Progenitor cell of endocrine pancreas (in vitro differentiated cells): Measurements from ENCODE around the gene CDH11. TPM values are rescaled to one million over a fixed set of nuclear protein-coding genes. Genes with fewer than 3 reads are reported as not detected.

Experiments
- DNase-seq: peaks from one replicate; pipeline ENCODE4 v3.0.0; 2021; ENCODE audit warnings: low spot score; ENCODE audit not compliant: unreplicated experiment
- H3K27ac Mint-ChIP-seq: 2 replicates; pipeline ENCODE4 v1.8.0; 2021; ENCODE audit warnings: mild to moderate bottlenecking, moderate library complexity, mixed read lengths
- H3K27me3 Mint-ChIP-seq: 2 replicates; pipeline ENCODE4 v1.8.0; 2021; ENCODE audit warnings: mixed read lengths
- H3K36me3 Mint-ChIP-seq: 2 replicates; pipeline ENCODE4 v1.8.0; 2022; ENCODE audit warnings: mixed read lengths; ENCODE audit not compliant: insufficient read depth
- H3K4me1 Mint-ChIP-seq: 2 replicates; pipeline ENCODE4 v1.8.0; 2021; ENCODE audit warnings: low read depth, mixed read lengths
- H3K4me3 Mint-ChIP-seq: 2 replicates; pipeline ENCODE4 v1.8.0; 2021; ENCODE audit warnings: low read depth, mild to moderate bottlenecking, moderate library complexity, mixed read lengths
- H3K9me3 Mint-ChIP-seq: 2 replicates; pipeline ENCODE4 v1.8.0; 2021; ENCODE audit warnings: low read depth, mixed read lengths
- total RNA-seq: library from RNA; stranded (reverse); gene quantifications from 2 replicates; pipeline ENCODE4 v1.2.1, GENCODE V29; 2021
- TF ChIP-seq, protein P1 (sequence below): fragments of 200-600 bp; sonication (generic); IDR thresholded peaks from one replicate; pipeline ENCODE4 v1.5.0; 2021; ENCODE audit warnings: antibody characterized with exemption, mild to moderate bottlenecking; ENCODE audit not compliant: unreplicated experiment

Gene CDH11
- total RNA-seq, 1 donor from 2014 or later: 6.0 TPM

DNA sequence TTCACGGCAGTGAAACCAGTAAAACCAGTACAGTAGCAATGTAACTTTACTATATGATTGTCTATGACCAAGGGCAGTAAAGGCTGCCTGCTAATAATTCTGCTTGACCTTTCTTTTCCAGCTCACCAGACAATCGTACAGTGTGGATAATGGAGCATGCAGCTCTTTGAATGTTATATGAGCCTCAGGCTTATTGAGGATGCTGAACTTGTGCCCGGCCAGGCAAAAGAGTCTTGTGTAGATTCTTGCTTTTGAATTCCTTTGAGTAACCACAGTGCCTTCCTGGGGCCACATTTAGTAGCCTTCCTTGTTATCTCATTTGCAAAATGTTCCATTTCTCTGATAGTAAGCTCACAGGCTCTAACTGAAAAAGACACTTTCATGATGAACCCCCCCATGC is 131.8 kb downstream of the CDH11 start:
- TF ChIP-seq, protein P1, sequence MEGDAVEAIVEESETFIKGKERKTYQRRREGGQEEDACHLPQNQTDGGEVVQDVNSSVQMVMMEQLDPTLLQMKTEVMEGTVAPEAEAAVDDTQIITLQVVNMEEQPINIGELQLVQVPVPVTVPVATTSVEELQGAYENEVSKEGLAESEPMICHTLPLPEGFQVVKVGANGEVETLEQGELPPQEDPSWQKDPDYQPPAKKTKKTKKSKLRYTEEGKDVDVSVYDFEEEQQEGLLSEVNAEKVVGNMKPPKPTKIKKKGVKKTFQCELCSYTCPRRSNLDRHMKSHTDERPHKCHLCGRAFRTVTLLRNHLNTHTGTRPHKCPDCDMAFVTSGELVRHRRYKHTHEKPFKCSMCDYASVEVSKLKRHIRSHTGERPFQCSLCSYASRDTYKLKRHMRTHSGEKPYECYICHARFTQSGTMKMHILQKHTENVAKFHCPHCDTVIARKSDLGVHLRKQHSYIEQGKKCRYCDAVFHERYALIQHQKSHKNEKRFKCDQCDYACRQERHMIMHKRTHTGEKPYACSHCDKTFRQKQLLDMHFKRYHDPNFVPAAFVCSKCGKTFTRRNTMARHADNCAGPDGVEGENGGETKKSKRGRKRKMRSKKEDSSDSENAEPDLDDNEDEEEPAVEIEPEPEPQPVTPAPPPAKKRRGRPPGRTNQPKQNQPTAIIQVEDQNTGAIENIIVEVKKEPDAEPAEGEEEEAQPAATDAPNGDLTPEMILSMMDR: no peak
- Mint-ChIP-seq H3K9me3 (no peaks in the 10 kb centered on the region), H3K27ac (no peak overlapping the region), H3K4me1 (no peaks in the 10 kb centered on the region), H3K36me3 (no peaks in the 10 kb centered on the region), H3K27me3 (no peaks in the 10 kb centered on the region), H3K4me3 (no peak overlapping the region)
- DNase-seq: no peak

DNA sequence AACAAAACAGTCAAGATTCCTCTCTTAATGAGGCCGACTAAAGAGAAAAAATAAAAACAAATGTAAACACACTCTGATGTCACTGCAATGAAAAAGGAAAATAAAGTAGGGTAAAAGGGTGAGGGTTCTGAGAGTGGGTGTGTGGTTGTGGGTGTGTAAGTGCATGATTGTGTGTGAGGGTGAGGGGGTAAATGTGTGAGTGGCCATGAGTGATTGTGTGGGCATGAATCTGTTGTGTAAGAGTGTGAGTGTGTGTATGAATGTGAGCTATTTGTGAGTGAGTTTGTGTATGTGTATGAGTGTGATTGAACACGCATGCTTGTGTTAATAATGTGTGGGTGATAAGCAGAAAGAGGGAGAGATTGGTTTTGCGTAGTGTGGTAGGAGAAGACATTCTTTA is 132.8 kb downstream of the CDH11 start:
- Mint-ChIP-seq H3K27ac (no peak overlapping the region), H3K36me3 (no peaks in the 10 kb centered on the region), H3K9me3 (no peaks in the 10 kb centered on the region), H3K27me3 (no peaks in the 10 kb centered on the region), H3K4me1 (no peaks in the 10 kb centered on the region), H3K4me3 (no peak overlapping the region)
- TF ChIP-seq, protein P1: no peak
- no peak for DNase-seq

DNA sequence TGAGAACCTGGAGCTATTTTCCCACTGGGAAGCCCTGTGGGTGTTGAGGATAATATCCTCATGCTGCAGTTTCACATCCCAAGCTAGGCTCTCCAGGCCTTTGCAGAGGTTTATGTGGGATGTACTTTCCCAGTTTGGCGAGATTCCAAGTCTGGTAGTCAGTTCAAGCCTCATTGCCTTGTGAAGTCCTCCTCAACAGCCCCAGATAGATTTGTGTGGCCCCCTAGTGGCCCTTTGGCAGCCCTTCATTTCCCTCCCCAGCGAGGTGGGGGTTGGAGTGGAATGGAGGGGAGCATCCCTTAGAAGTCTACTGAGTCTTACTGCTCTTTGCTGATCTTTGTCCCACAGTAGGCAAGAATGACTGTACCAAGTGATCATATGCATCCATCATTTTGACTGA is 137.9 kb downstream of the CDH11 start:
- H3K27me3 Mint-ChIP-seq: no peaks in the 10 kb centered on the region
- TF ChIP-seq, protein P1: peak; percentile 47
- no peak overlapping the region for H3K4me3 Mint-ChIP-seq
- no peaks in the 10 kb centered on the region for H3K9me3 Mint-ChIP-seq
- DNase-seq: no peak
- H3K4me1 Mint-ChIP-seq: peaks cover 4% of the 10 kb centered on the region
- H3K36me3 Mint-ChIP-seq: no peaks in the 10 kb centered on the region
- no peak overlapping the region for H3K27ac Mint-ChIP-seq

DNA sequence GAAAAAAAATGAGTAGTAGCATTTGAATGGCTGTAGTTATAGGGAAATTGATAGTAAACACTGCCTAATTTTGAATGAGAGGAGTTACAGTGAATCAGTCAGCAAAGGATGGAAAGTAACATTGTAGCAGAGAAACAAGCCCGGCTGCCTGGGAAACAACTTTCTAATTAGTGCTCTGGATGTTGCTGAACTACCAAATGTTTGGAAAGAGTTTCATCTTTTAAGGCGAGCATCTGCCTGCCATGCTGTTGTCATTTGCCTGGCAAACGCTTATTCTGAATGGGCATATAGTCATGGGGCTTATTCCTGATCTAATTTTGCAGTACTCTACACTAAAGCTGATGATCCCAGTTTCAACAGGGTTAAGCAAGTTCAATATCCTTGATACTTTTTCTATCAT is 138.6 kb downstream of the CDH11 start:
- TF ChIP-seq, protein P1: no peak
- Mint-ChIP-seq H3K36me3 (no peaks in the 10 kb centered on the region), H3K27ac (no peak overlapping the region), H3K4me3 (no peak overlapping the region), H3K4me1 (peaks cover 4% of the 10 kb centered on the region), H3K9me3 (no peaks in the 10 kb centered on the region), H3K27me3 (no peaks in the 10 kb centered on the region)
- no peak for DNase-seq

DNA sequence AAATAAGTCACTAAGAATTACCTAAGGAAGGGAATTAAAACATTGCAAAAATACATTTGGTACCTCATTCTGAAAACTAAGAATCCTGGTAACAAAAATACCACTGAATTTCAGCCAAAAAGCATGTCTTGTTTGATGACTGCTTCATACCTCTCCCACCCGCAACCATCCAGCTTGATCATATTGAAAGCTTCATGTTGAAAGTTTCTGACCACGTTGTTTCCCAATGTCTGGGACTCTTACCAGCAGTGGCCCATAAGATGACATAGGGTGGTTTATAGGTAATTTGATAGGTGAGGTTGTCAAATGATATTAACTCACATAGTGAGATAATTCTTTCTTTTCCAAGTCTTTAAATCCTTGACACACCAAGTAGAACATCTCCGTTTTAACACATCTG is 139.3 kb downstream of the CDH11 start:
- H3K4me3 Mint-ChIP-seq: no peak overlapping the region
- no peak for DNase-seq
- TF ChIP-seq, protein P1: no peak

More for the DNA sequence above, 139.3 kb downstream of the CDH11 start:
- peaks cover 4% of the 10 kb centered on the region for H3K4me1 Mint-ChIP-seq
- no peaks in the 10 kb centered on the region for H3K27me3 Mint-ChIP-seq
- no peaks in the 10 kb centered on the region for H3K9me3 Mint-ChIP-seq
- H3K27ac Mint-ChIP-seq: no peak overlapping the region
- H3K36me3 Mint-ChIP-seq: no peaks in the 10 kb centered on the region
